CD4-positive, alpha-beta T cell treated with Interleukin-15 for 1 hour (primary cell): ENCODE data around the gene HYI.
"Not testable (repeated sequence)": the region's sequence is repeated elsewhere in the genome, so short reads cannot be mapped to it uniquely, and the experiment has no call there.

Source experiments
- DNase-seq: peaks from one replicate; pipeline ENCODE4 v3.0.0-alpha.2; 2020

HYI gene

DNA sequence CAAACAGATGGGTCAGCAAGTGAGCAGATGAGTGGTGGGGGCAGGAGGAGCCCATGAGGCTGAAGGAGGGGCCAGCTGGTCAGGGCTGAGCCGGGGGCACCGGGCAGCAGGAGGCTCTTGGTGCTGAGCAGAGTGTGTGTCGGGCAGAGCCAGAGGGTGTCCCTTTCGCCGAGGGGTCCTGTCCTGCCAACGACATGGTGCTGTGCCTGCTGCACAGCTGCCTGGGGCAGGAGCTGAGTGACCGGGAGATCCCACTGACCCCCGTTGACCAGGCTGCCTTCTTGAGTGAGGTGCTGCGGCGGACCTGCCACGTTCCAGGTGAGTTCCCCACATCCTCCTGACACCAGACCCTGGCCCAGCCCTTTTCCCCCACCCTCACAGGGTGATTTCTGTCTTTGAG lies 27.5 kb downstream of the HYI start:
- no peak for DNase-seq

DNA sequence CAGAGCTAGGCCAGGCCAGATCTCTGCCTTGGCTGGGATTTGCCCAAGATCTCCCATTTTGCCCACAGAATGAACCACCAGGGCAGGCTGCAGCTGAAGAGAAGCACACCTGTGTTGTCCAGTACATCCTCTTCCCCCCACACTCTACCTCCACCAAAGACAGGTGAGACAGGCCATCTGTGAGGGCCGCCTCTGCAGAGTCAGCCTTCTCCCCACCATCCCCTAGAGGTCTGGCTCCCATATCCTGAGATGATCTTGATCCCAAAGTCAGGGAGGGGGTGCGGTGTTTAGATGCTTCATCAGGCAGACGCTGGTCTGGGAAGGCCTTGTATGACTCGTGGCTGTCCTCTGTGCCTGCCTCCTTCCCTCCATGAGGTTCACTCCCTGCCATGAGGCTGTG lies 28.7 kb downstream of the HYI start:
- no peak for DNase-seq

DNA sequence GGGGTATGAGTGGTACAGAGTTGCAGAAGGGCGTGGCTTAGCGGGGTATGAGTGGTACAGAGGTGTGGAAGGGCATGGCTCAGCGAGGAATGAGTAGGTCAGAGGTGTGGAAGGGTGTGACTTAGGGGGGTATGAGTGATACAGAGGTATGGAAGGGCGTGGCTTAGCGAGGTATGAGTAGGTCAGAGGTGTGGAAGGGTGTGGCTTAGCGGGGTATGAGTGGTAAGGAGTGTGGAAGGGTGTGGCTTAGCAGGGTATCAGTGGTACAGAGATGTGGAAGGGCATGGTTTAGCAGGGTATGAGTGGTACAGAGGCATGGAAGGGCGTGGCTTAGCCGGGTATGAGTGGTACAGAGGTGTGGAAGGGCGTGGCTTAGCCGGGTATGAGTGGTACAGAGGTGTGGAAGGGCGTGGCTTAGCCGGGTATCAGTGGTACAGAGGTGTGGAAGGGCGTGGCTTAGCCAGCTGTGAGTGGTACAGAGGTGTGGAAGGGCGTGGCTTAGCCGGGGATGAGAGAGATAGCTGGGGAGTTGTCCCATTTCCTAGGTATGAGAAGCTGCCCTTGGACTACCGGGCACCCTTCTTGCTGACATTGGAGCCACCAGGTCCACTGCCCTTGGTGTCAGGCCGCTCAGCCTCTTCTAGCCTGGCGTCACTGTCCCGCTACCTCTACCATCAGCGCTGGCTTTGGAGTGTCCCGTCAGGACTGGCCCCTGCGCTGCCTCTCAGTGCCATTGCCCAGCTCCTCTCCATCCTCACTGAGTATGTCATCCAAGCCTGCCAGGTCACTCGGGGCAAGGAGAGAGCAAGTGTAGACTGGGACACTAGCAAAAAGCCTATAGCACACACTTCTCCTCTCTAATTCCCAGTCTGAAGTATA lies 29.8 kb downstream of the HYI start:
- DNase-seq, result no peak

DNA sequence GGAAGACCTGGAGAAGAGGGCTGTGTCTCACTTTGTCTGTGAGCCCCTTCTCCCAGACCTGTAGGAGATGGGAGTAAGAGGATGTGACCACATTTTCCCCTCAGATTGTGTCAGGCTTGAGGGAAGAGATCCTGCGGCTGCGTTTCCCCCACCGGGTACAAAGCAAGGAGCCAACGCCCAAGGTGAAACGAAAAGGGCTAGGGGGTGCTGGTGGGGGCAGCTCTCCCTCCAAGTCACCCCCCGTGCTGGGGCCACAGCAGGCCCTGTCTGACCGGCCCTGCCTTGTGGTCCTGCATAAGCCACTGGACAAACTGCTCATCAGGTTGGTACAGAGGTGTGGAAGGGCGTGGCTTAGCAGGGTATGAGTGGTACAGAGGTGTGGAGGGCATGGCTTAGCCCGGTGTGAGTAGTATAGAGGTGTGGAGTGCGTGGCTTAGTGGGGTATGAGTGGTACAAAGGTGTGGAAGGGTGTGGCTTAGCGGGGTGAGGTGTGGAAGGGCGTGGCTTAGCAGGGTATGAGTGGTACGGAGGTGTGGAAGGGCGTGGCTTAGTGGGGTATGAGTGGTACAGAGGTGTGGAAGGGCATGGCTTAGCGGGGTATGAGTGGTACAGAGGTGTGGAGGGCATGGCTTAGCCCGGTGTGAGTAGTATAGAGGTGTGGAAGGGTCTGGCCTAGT lies 30.6 kb downstream of the HYI start:
- DNase-seq, result no peak

DNA sequence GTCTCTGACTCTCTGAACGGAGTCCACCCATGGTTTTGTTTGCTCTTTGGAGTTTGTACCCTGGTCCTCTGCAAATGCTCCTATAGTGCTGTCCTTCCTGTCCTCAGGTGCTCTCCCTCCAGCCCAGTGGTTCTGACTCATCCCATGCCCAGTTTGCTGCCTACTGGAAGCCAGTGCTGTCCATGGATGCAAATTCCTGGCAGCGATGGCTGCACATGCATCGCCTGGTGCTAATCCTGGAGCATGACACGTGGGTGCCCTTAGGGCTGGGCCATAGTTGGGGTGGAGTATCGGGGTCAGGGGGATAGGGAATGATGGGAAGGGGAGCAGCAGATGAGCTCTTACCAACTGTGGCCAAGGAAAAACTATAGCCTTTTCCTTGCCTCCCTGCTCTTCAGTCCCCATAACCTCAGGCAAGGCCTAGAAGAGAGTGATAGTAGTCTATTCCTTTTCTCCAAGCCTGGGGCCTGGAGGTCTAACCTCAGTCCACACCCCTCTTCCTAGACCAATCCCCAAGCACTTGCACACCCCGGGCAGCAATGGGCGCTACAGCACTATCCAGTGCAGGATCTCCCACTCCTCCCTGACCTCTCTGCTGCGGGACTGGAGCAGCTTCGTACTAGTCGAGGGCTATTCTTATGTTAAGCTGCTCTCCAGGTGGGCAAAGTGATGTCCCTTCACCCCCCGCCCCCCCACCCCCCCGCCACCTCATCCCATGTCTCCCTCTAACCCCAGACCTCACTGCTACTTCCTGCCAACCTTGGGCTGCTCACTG lies 31.6 kb downstream of the HYI start:
- DNase-seq, result no peak

DNA sequence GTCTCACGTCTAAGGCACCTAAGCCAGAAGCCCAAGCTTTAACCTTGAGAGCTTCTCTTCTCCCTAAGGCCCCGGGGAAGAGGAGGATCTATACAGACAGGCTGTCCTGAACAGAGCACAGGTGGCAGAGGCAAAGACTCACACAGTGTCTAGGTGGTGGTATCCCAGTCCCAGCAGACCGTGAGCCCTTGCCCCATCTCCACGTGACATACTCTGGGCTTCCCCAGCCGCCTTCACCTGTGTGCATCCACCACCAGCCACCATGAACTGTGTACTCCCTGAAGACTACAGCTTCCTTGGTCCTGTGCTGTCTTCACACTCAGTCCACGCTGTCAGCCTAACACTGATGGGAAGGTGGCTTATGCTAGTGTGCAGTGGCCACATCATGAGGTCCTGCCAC lies 32.3 kb downstream of the HYI start:
- no peak for DNase-seq

DNA sequence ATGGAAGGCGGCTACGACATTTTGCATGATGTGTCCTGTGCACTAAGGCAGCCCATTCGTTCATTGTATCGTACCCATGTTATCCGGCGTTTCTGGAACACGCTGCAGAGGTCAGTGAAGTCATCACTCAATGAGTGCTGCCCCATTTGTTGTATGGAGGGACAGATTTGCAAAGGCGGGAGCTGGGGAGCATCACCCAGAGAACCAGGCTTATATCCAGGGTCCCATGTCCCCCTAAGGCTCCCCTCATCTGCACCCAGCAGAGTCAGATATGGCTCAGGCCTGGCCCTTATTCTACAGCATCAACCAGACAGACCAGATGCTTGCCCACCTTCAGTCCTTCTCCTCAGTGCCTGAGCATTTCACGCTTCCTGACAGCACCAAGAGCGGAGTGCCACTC lies 32.9 kb downstream of the HYI start:
- DNase-seq, result no peak

DNA sequence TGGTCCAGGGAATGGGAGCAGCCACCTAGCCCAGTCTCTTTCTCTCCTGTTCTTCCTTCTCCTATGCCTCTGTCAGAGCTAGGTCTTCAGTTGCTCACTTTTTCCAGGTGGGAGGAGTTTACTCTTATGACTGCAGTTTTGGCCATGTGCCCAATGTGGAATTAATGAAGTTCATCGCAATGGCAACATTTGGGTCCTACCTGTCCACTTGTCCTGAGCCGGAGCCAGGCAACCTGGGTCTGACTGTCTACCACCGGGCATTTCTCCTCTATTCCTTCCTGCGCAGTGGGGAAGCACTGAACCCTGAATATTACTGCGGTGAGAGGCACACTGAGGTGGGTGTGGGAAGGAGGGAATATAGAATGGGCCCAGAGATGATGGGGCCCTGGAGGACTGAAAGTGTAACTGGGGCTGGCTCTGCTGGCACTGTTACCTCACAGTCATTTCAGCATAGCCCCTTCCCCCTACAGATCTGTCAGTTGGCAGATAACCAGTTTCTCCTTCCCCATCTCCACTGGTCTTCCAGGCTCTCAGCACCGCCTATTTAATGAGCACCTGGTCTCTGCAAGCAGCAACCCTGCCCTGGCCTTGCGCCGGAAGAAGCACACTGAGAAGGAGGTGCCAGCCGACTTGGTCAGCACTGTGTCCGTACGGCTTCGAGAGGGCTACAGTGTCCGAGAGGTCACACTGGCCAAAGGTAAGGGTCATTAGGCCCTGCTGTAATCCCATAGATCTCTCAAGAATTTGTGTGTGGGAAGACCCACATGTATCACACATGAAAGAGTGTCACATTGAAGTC lies 33.9 kb downstream of the HYI start:
- DNase-seq, result no peak

DNA sequence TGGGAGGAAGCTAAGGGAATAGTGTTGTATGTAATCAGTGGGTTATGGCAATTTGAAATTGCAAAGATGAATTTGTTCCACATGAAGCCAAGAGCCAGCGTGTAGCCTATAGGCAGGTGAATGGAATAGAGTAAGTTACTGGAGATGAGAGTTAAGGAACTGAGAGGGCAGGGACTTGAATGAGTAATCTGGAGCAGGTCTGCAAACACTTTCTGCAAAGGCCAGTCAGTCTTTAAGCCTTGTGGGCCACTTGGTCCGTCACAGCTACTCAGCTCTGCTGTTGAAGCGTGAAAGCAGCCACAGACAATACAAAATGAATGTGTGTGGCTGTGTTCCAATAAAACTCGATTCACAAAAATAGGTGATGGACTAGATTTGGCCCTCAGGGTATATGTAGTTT lies 34.9 kb downstream of the HYI start:
- DNase-seq, result no peak

DNA sequence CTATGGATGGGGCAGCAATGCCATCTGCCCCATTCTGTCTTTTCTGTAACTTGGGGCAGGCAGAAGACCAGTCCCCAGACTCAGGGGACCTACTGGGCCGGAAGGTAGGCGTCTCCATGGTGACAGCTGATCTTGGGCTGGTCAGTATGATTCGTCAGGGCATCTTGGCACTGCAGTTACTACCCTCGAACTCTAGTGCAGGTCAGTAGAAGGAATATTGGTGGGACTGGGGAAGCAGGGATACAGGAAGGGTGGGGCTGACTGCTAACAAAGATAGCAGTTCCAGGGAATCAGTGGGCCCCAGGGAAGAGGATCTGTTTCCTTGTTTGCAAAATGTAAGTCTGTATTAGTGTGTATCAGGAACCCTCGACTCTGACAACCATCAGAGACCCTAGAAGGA lies 37.8 kb downstream of the HYI start:
- no peak for DNase-seq

DNA sequence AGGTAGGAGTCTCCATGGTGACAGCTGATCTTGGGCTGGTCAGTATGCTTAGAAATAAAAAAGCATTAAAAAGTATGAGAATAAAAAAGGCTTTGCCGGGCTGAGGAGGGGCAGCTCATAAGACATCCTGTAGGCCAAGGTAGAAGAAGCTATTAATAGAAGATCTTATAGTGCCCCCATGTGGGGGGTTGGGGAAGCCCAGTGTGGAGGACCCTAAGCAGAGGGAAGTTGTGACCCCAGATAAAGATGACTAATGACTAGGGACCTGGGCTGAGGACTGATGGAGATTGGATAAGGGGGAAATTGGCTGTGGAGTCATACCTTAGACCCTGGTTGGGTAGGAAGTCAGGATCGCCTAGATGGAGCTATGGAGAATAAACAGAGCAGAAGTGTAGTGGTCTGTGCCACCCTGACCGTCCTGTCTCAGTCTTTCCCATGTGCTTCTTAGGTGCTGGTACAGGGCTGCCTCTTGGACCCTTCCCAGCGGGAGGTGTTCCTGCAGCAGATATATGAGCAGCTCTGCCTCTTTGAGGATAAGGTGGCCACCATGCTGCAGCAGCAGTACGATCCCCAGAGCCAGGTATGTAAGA lies 39.0 kb downstream of the HYI start:
- DNase-seq, result peak; percentile 62

DNA sequence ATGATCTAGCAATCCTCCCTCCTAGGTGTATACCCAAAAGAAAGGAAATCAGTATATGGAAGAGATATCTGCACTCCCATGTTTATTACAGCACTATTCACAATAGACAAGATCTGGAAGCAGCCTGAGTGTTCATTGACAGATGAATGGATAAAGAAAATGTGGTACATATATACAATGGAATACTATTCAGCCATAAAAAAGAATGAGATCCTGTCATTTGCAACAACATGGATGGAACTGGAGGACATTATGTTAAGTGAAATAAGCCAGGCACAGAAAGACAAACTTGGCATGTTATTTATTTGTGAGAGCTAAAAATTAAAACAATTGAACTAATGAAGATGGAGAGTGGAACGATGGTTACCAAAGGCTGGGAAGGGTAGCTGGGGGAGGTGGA lies 40.3 kb downstream of the HYI start:
- DNase-seq, result not testable (repeated sequence)

DNA sequence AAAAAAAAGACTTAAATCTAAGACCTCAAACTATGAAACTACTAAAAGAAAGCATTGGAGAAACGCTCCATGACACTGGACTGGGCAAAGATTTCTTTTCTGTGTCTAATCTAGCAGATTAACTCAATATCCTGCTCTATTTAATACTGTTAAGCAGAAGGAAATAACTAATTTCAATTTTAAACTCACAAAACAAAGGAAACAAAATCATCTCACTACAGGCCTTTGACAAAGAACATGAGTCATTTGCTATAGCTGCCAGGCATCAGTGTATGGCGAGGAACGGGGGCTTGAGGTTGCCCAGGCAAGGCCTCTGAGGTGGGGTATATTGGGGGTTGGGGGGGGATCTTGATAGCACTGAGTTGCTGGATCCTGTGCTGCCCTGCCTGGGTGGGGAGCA lies 43.2 kb downstream of the HYI start:
- no peak for DNase-seq

DNA sequence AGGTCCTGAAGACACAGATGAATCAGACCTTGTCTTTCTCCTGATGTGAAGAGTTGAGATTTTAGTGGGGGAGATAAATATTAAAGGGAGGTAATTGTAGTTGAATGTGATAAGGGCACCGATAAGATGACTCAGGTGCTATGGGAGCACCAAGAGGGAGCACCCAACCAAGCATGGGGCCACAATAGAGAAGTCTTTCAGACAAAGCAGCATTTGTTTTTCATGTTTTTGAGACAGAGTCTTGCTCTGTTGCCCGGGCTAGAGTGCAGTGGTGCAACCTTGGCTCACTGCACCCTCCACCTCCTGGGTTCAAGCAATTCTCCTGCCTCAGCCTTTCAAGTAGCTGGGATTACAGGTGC lies 47.9 kb downstream of the HYI start:
- DNase-seq, result no peak

DNA sequence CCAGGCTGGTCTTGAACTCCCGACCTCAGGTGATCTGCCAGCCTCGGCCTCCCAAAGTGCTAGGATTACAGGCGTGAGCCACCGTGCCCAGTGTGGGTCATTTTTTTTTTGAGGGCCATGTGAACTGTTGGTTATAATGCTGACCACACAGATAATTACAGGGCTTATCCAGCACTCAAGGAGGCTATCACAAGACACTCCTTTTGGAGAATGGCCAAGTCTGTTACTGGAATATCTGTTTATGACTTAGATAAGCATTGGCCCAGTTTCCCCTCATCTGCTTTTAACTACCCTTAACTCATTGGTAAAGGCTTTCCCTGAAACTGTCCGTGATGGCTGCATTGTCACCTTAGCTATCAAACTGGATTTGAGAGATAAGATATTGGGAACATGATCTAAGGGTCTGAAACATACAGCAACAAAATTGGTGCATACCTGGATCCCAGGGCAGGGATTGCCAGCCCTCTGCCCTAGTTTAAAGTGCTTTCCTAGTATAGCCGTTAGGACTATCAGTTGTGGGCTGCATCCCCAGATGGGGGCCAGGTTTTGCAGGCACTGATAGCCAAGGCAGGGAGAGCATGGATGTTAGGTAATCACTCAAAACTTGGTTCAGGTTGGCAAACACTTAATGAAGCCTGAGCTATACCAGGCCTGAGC lies 48.4 kb downstream of the HYI start:
- DNase-seq, result no peak

DNA sequence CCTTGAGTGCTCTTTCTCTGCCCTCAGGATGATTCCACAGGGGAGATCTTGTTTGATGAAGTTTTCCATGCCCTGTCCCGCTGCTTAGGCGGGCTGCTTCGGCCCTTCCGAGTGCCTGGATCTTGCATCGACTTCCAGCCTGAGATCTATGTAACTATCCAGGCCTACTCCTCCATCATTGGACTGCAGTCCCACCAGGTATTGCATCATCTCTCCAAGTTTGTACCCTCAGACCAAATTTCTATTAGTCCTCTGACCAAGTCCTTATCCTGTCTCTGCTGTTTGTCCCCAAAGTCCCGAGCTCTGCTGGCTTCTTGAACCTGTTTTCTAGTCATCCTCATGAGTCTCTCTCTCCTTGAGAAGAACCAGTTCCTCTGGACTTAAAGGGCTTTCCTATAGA lies 49.4 kb downstream of the HYI start:
- no peak for DNase-seq

DNA sequence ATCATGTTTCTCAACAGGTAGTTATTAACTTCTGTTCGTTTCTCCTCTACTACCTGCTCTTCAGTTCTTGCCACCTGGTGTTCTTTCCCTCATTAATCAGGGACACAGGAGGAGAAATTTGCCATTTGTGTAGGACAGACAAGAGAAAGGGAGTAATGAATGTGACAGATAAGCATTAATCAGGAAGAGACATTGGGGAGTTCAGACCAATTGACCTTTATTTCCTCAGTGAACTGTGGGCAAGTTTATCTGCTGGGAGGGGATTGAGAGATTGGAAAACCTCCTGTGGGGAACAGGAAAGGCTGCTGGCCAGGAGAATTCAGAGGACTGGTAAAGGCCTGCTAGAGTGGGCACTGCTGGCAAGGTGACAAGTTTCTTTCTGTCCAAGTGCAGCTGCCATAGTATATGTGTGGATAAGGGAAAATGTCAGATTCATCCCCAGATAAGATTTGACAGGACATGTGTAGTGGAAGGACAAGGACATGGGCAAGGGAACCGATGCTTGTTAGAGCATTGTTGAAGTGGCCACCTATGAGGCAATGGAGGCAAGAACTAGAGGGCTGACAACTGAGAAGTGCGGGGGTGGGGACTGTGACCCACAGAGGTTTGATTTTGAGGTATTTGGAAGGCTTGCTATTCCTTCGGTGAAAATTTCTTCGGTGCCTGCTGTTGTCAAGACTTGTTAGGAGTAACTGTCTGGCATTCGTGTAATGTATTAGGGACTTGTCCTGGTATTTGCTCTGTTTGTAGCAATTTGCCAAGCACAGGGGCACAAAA lies 51.5 kb downstream of the HYI start:
- no peak for DNase-seq
